Mesendoderm (in vitro differentiated cells): ENCODE measurements around the gene MOGAT1.

ENCODE experiments used
- DNase-seq: peaks from one replicate; pipeline ENCODE4 v3.0.0; 2013
- H2AK5ac ChIP-seq: 2 replicates; pipeline ENCODE4 v1.6.1; 2013; ENCODE audit warnings: low read length, inconsistent platforms
- H2BK120ac ChIP-seq: 2 replicates; pipeline ENCODE4 v1.6.1; 2013; ENCODE audit warnings: low read depth, mild to moderate bottlenecking, low read length, moderate library complexity, mixed read lengths
- H2BK15ac ChIP-seq: replicated peaks from 2 replicates; pipeline ENCODE4 v1.6.1; 2013; ENCODE audit warnings: low read depth, mild to moderate bottlenecking, moderate library complexity
- H2BK5ac ChIP-seq: 2 replicates; pipeline ENCODE4 v1.6.1; 2013; ENCODE audit warnings: low read length, inconsistent platforms
- H3K18ac ChIP-seq: 2 replicates; pipeline ENCODE4 v1.6.1; 2013; ENCODE audit warnings: mild to moderate bottlenecking, low read length, mixed read lengths
- H3K23ac ChIP-seq: one replicate; pipeline ENCODE4 v1.6.1; 2013; ENCODE audit warnings: low read length
- H3K27ac ChIP-seq: 2 replicates; pipeline ENCODE4 v1.5.1; 2013; ENCODE audit warnings: low read depth, mild to moderate bottlenecking, inconsistent platforms, low read length, moderate library complexity
- H3K27me3 ChIP-seq: 2 replicates; pipeline ENCODE4 v1.6.1; 2013; ENCODE audit warnings: low read length, control low read depth, mild to moderate bottlenecking, inconsistent platforms; ENCODE audit not compliant: insufficient read depth, poor library complexity
- H3K36me3 ChIP-seq: 2 replicates; pipeline ENCODE4 v1.6.1; 2013; ENCODE audit warnings: low read length, inconsistent platforms; ENCODE audit not compliant: control insufficient read depth, insufficient read depth
- H3K4ac ChIP-seq: one replicate; pipeline ENCODE4 v1.6.1; 2013; ENCODE audit warnings: low read depth, mild to moderate bottlenecking, low read length, moderate library complexity
- H3K4me1 ChIP-seq: 2 replicates; pipeline ENCODE4 v1.6.1; 2013; ENCODE audit warnings: low read depth, low read length, inconsistent platforms; ENCODE audit not compliant: control insufficient read depth
- H3K4me2 ChIP-seq: 2 replicates; pipeline ENCODE4 v1.6.1; 2013; ENCODE audit warnings: low read length
- H3K4me3 ChIP-seq: 2 replicates; pipeline ENCODE4 v1.5.1; 2013; ENCODE audit warnings: mild to moderate bottlenecking, low read length
- H3K56ac ChIP-seq: one replicate; pipeline ENCODE4 v1.6.1; 2013; ENCODE audit warnings: low read length
- H3K79me1 ChIP-seq: 2 replicates; pipeline ENCODE4 v1.6.1; 2013; ENCODE audit warnings: low read length, inconsistent platforms
- H3K79me2 ChIP-seq: 2 replicates; pipeline ENCODE4 v1.6.1; 2013; ENCODE audit warnings: mild to moderate bottlenecking, low read length; ENCODE audit not compliant: control insufficient read depth, insufficient read depth
- H3K9ac ChIP-seq: 2 replicates; pipeline ENCODE4 v1.6.1; 2013; ENCODE audit warnings: low read length, inconsistent platforms
- H4K5ac ChIP-seq: one replicate; pipeline ENCODE4 v1.6.1; 2013; ENCODE audit warnings: low read length
- H4K8ac ChIP-seq: one replicate; pipeline ENCODE4 v1.6.1; 2013; ENCODE audit warnings: low read depth, mild to moderate bottlenecking, control low read depth, low read length, moderate library complexity
- WGBS: extraction: QIAGEN DNeasy Blood & Tissue Kit; methylation state at CpG from one replicate; pipeline ENCODE4 v1.1.7; 2013; ENCODE audit warnings: low lambda C conversion rate, missing lambda C conversion rate; ENCODE audit not compliant: insufficient coverage; ENCODE audit errors: extremely low coverage; 5-methylcytosine and 5-hydroxymethylcytosine counted together

MOGAT1 gene

DNA sequence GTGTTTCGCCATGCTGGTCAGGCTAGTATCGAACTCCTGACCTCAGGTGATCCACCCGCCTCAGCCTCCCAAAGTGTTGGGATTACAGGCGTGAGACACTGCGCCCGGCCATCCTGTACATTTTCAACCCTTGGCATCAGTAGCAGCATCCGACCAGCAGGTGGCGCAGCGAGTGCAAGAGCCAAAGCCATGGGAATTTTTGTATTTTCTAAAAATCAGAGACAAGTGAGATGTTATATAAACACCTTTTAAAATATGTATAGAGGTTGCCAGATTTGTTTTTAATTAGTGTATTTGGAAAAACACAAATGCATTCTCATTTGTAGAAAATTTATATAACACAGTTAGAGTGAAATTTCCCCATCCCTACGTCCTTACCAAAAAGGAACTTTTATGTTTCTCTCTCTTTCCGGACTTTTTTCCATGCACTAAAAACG, 36.8 kb downstream of the MOGAT1 start:
- Histone ChIP-seq H3K56ac (no peak overlapping the region), H4K8ac (no peak overlapping the region), H2BK15ac (no peak overlapping the region), H3K27me3 (no peaks in the 10 kb centered on the region), H3K9ac (no peak overlapping the region), H2BK120ac (no peak overlapping the region), H2AK5ac (no peak overlapping the region), H3K4ac (no peak overlapping the region), H3K4me3 (no peak overlapping the region), H3K4me1 (peaks cover 4% of the 10 kb centered on the region), H3K23ac (no peak overlapping the region), H3K79me1 (no peaks in the 10 kb centered on the region), H3K36me3 (no peaks in the 10 kb centered on the region), H4K5ac (no peak overlapping the region), H3K4me2 (no peak overlapping the region), H3K27ac (no peak overlapping the region), H3K18ac (no peak overlapping the region), H2BK5ac (no peak overlapping the region), H3K79me2 (no peaks in the 10 kb centered on the region)
- DNase-seq = peak; percentile 64
- WGBS = 100% methylated on average over 1 of the region's 12 CpGs

DNA sequence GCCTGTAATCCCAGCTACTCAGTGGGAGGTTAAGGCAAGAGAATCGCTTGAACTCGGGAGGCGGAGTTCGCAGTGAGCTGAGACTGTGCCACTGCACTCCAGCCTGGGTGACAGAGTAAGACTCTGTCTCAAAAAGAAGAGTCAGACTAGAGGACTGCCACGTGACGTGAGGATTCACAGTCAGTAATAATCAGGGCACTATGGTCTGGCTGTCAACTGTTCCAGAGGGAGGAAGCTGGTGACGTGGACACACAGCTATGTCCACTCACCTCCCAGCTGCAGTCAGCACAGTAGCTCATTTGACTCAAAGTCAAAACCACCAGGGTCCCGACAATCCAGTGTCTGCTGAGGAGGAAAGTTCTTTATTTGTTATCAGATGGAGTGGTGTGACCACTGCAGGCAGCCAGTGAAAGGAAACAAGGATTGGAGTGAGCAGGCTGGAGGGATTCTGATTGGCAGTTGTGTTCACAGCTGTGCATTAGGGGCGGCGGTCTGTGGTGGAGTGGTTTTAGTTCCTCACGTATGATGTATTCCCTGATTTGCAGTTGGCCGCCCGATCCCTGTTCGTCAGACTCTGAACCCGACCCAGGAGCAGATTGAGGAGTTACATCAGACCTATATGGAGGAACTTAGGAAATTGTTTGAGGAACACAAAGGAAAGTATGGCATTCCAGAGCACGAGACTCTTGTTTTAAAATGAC, 37.9 kb downstream of the MOGAT1 start:
- Histone ChIP-seq H3K56ac (peak overlapping the region; percentile 81), H3K9ac (no peak overlapping the region), H3K23ac (no peak overlapping the region), H3K4me3 (no peak overlapping the region), H2AK5ac (no peak overlapping the region), H2BK15ac (no peak overlapping the region), H3K27ac (no peak overlapping the region), H2BK5ac (no peak overlapping the region), H3K4me1 (peaks cover 4% of the 10 kb centered on the region), H4K5ac (no peak overlapping the region), H3K79me1 (no peaks in the 10 kb centered on the region), H2BK120ac (no peak overlapping the region), H3K27me3 (no peaks in the 10 kb centered on the region), H4K8ac (no peak overlapping the region), H3K4me2 (no peak overlapping the region), H3K4ac (no peak overlapping the region), H3K79me2 (no peaks in the 10 kb centered on the region), H3K36me3 (no peaks in the 10 kb centered on the region), H3K18ac (no peak overlapping the region)
- DNase-seq = peak; percentile 91
- WGBS = no CpG with 5 or more reads among the region's 16 CpGs

DNA sequence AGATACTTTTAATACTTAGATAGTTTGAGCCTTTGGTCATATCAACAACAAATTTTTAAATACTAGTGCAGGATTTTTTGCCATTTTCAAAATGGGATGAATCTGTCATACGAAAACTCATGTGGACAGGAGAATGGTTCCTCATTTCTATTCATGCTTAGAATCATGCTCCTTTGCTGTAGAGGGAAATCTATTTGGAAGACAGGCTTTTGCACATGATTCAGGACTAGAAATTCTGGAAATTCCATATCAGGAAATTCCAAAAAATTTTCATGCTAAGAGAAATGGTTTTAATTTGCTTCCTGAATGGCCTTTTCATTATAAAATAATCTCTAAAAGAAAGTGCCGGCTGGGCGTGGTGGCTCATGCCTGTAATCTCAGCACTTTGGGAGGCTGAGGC, 39.3 kb downstream of the MOGAT1 start:
- WGBS = no CpG with 5 or more reads among the region's 3 CpGs

DNA sequence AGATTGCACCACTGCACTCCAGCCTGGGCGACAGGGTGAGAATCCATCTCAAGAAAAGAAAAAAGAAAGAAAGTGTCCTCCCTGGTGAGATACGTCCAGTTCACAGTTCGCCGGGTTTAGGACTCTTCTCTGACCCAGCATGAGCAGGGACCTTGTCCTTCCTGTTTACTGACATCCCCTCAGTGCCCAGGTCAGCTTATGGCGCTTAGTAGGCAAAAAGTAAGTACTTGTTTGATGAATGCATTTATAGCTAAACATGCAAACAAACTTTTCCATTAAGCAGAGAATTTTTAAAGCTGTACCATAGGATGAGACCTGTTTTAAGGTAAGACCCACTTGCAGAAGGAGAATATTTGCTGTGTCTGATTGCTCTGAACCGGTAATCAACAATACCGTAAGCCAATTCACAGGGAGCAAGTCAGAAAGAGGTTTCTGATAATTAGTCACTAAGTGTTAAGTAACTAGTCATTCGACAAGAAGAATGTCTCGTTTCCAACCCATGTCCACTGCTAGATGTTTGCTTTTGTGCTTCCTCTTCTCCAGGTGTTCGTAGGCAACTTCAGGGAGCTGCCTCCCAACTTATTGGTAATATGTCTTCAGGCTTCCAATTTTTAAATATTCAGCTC, 40.0 kb downstream of the MOGAT1 start:
- Histone ChIP-seq H3K27me3 (no peaks in the 10 kb centered on the region), H3K4ac (no peak overlapping the region), H2BK120ac (no peak overlapping the region), H3K18ac (no peak overlapping the region), H3K4me3 (no peak overlapping the region), H2BK15ac (no peak overlapping the region), H3K23ac (no peak overlapping the region), H3K79me2 (no peaks in the 10 kb centered on the region), H3K9ac (no peak overlapping the region), H2BK5ac (no peak overlapping the region), H4K8ac (no peak overlapping the region), H3K4me2 (no peak overlapping the region), H3K4me1 (peaks cover 4% of the 10 kb centered on the region), H2AK5ac (no peak overlapping the region), H3K56ac (no peak overlapping the region), H3K36me3 (no peaks in the 10 kb centered on the region), H3K27ac (no peak overlapping the region), H3K79me1 (no peaks in the 10 kb centered on the region), H4K5ac (no peak overlapping the region)
- no CpG with 5 or more reads among the region's 10 CpGs for WGBS
- no peak for DNase-seq

More for the DNA sequence above, 39.3 kb downstream of the MOGAT1 start:
- Histone ChIP-seq H3K56ac (no peak overlapping the region), H3K27ac (no peak overlapping the region), H3K79me1 (no peaks in the 10 kb centered on the region), H3K4ac (no peak overlapping the region), H3K4me2 (no peak overlapping the region), H4K8ac (no peak overlapping the region), H3K9ac (no peak overlapping the region), H3K79me2 (no peaks in the 10 kb centered on the region), H2BK15ac (no peak overlapping the region), H3K27me3 (no peaks in the 10 kb centered on the region), H3K18ac (no peak overlapping the region), H3K36me3 (no peaks in the 10 kb centered on the region), H4K5ac (no peak overlapping the region), H2BK120ac (no peak overlapping the region), H3K4me1 (peaks cover 4% of the 10 kb centered on the region), H2AK5ac (no peak overlapping the region), H2BK5ac (no peak overlapping the region), H3K23ac (no peak overlapping the region), H3K4me3 (no peak overlapping the region)
- no peak for DNase-seq

DNA sequence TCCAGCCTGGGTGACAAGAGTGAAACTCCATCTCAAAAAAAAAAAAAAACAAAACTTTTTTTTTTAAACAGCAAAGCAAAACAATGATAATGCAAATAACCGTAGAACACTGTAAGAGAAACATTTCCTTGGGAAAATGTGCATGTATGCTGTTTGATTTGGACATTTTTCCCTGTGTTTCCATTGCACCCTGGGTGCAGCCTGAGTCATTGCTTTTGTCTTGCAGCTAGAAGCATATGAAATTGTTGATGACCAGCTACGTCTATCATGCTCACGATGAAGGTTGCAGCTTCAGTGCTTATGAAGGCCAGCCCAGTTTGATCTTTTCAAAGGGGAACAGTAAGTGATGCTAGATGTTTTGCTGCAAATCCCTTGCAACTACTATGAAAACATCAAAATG, 41.5 kb downstream of the MOGAT1 start:
- no peaks in the 10 kb centered on the region for H3K79me1 ChIP-seq
- no peak overlapping the region for H3K27ac ChIP-seq
- no peak overlapping the region for H3K56ac ChIP-seq
- H3K27me3 ChIP-seq = no peaks in the 10 kb centered on the region
- no peak overlapping the region for H2BK15ac ChIP-seq
- H3K4me1 ChIP-seq = peaks cover 4% of the 10 kb centered on the region
- H2BK5ac ChIP-seq = no peak overlapping the region
- H3K4me2 ChIP-seq = no peak overlapping the region
- no peak overlapping the region for H2AK5ac ChIP-seq
- H3K36me3 ChIP-seq = no peaks in the 10 kb centered on the region
- no peak overlapping the region for H3K9ac ChIP-seq
- no peak overlapping the region for H4K8ac ChIP-seq
- no peak overlapping the region for H3K4me3 ChIP-seq
- no CpG with 5 or more reads among the region's 3 CpGs for WGBS
- H3K23ac ChIP-seq = no peak overlapping the region
- DNase-seq = no peak
- no peak overlapping the region for H3K4ac ChIP-seq
- no peak overlapping the region for H3K18ac ChIP-seq
- no peaks in the 10 kb centered on the region for H3K79me2 ChIP-seq
- H4K5ac ChIP-seq = no peak overlapping the region
- no peak overlapping the region for H2BK120ac ChIP-seq
